ENCODE measurements around the gene TPD52L2.
"Not testable (repeated sequence)": the region's sequence is repeated elsewhere in the genome, so short reads cannot be mapped to it uniquely, and the experiment has no call there.

Gene TPD52L2

GRCh38 chr20:63836458-63837344 lies 28.4 kb upstream of the TPD52L2 start:
- no peak for DNase-seq

GRCh38 chr20:63837479-63837878 lies 27.6 kb upstream of the TPD52L2 start:
- DNase-seq = no peak

GRCh38 chr20:63839620-63840019 lies 25.4 kb upstream of the TPD52L2 start:
- no peak for DNase-seq

GRCh38 chr20:63840405-63840828 lies 24.7 kb upstream of the TPD52L2 start:
- DNase-seq = no peak

- DNase-seq = no peak
Observed at GRCh38 chr20:63842258-63842657, 22.8 kb upstream of the TPD52L2 start.

- DNase-seq = no peak
Observed at GRCh38 chr20:63843222-63843621, 21.8 kb upstream of the TPD52L2 start.

GRCh38 chr20:63843778-63844177 lies 21.3 kb upstream of the TPD52L2 start:
- no peak for DNase-seq

- DNase-seq = no peak
Observed at GRCh38 chr20:63844511-63844991, 20.5 kb upstream of the TPD52L2 start.

GRCh38 chr20:63846128-63846771 lies 18.8 kb upstream of the TPD52L2 start:
- DNase-seq = no peak

- no peak for DNase-seq
Observed at GRCh38 chr20:63846888-63847236, 18.2 kb upstream of the TPD52L2 start.

GRCh38 chr20:63847237-63848002 lies 17.6 kb upstream of the TPD52L2 start:
- no peak for DNase-seq

- DNase-seq = no peak
Observed at GRCh38 chr20:63848003-63848911, 16.8 kb upstream of the TPD52L2 start.

GRCh38 chr20:63850689-63851547 lies 14.2 kb upstream of the TPD52L2 start:
- no peak for DNase-seq

GRCh38 chr20:63851548-63851943 lies 13.5 kb upstream of the TPD52L2 start:
- not testable (repeated sequence) for DNase-seq

- not testable (repeated sequence) for DNase-seq
Observed at GRCh38 chr20:63853733-63854068, 11.4 kb upstream of the TPD52L2 start.

GRCh38 chr20:63854069-63854765 lies 10.9 kb upstream of the TPD52L2 start:
- DNase-seq = no peak

GRCh38 chr20:63854766-63855362 lies 10.2 kb upstream of the TPD52L2 start:
- DNase-seq = no peak

- no peak for DNase-seq
Observed at GRCh38 chr20:63855363-63856097, 9.5 kb upstream of the TPD52L2 start.

- no peak for DNase-seq
Observed at GRCh38 chr20:63856098-63856511, 9.0 kb upstream of the TPD52L2 start.

All from KG1 (cell line).